ENCODE measurements around the gene CTTN.

CTTN gene

GRCh38 chr11:70397983-70398833 lies at the start of gene CTTN:
Gene CTTN (plus strand): TSS chr11:70398529. CDS start chr11:70407298, 8,769 bp downstream.
- peak; percentile 38 for DNase-seq (ENCODE audit: low spot score)
- FAIRE-seq: no peak

DNA sequence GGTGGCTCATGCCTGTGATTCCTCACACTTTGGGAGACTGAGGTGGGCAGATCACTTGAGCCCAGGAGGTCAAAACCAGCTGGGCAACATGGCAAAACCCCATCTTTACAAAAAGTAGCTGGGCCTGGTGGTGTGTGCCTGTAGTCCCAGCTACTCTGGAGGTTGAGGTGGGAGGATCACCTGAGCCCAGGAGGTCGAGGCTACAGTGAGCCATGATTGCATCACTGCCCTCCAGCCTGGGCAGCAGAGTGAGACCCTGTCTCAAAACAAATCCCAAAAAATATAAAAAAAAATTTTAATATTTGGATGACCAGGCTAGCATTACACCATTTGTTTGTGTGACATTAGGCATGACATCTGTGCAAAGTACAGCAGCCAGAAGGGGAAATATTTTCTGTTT lies 49.7 kb upstream of the CTTN start:
- DNase-seq (ENCODE audit: low spot score): no peak
- FAIRE-seq: no peak

DNA sequence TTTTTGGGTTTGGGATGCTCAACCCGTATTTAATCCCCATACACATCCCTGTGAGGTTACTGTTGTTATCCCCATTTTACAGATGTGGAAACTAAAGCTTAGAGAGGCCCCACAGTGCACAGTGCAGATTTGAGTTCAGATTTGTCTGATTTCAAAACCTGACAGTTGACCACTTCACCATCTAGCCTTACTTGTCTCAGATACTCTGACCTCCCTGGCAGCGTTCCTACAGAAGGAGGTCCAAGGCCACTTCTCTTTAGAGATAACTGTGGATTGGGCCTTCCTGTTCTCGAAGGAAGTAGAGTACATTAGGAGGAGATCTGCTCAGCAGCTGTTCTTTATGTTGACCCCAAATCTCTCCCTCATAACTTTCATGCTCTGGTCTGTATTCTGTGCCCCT lies 46.7 kb upstream of the CTTN start:
- FAIRE-seq (no peak), DNase-seq (ENCODE audit: low spot score) (no peak)

GRCh38 chr11:70352100-70352499 lies 46.2 kb upstream of the CTTN start:
- DNase-seq (ENCODE audit: low spot score): no peak
- no peak for FAIRE-seq

GRCh38 chr11:70352601-70353000 lies 45.7 kb upstream of the CTTN start:
- no peak for FAIRE-seq
- DNase-seq (ENCODE audit: low spot score): no peak

GRCh38 chr11:70353329-70353728 lies 45.0 kb upstream of the CTTN start:
- no peak for FAIRE-seq
- DNase-seq (ENCODE audit: low spot score): no peak

DNA sequence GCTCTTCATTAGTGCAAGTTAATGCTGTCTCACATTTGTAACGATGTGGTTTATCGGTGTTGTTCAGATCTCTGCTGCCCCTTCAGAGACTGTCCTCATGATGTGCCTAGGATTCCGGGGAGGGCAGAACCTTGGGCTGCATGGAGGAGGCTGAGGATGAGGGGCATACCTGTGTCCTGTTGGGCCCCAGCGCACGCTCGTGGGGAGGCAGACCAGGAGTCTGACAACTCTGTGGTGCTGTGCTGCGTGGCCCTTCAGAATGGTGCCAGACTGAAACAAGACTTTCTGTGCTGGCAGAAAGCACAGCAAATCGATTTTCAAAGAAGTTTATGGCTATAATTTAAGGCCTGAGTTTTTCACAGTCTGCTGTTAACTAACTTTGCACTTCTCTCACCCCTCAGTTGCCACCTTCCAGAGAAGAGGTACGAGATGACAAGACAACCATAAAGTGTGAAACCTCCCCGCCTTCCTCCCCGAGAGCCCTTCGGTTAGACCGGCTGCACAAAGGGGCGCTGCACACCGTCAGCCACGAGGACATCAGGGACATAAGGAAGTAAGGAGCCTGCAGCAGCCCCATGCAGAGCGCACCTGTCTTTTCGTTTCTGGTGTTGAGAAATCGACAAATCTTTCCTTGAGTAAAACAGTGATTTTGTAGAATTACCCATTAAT lies 44.3 kb upstream of the CTTN start:
- FAIRE-seq (no peak), DNase-seq (ENCODE audit: low spot score) (no peak)

GRCh38 chr11:70354629-70355028 lies 43.7 kb upstream of the CTTN start:
- no peak for DNase-seq (ENCODE audit: low spot score)
- FAIRE-seq: no peak

GRCh38 chr11:70358753-70359152 lies 39.6 kb upstream of the CTTN start:
- DNase-seq (ENCODE audit: low spot score) (no peak), FAIRE-seq (no peak)

GRCh38 chr11:70359451-70360205 lies 38.7 kb upstream of the CTTN start:
- FAIRE-seq: no peak
- no peak for DNase-seq (ENCODE audit: low spot score)

GRCh38 chr11:70360211-70360610 lies 38.1 kb upstream of the CTTN start:
- no peak for DNase-seq (ENCODE audit: low spot score)
- no peak for FAIRE-seq

DNA sequence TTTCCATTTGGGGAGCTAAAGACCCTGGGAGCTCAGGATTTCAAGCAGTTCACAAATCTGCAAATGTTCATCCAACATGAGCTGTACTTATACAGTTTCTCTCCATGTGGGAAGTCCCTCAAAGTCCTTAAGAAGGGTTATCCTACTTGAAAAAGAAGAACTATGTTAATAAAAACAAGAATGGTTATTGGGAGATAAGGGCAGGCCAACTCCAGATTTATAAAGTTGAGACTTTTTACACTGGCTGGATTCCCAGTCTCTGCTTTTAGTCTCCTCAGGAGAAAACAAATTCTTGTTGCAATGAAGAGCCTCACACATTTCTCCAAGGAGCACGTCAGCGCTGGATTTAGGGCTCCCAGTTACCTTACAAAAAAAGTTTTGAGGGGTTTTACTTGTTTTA lies 34.2 kb upstream of the CTTN start:
- FAIRE-seq (no peak), DNase-seq (ENCODE audit: low spot score) (no peak)

DNA sequence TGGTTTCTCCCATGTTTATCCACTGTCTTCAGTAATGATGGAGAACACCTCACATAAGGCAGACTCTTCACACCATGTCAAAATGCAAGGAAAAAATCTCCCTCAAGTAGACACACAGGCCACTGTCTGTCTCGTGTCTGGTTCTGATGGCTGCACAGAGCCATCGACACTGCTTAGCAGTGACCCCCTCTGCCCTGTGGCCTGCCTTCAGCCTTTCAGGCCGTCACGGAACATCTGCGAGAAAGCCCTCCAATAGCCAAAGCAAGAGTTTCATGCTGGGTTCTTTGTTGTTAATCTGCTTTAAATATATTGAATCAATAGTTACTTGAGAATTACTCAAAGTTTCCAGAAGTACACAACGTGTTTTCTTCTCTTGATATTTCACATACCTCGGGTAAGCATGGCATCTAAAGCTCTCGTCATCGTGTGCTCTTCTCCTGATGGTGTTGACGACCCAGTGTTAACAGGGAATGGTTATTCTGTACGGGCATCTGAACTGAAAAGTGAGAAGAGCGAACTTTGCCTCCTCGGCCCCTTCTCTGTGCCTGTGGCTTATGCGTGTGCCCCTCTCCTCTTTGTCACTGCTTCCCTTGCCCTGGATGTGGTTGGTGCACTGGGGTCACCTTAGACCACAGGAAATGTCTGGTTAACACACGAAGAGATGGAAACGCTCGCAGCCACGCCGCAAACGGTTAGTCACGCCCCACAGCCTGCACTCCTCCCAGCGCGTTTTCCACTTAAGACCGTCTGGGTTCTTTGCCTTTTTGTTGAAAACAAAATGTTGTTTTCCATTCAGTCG lies 33.4 kb upstream of the CTTN start:
- FAIRE-seq (no peak), DNase-seq (ENCODE audit: low spot score) (no peak)

GRCh38 chr11:70365544-70365927 lies 32.8 kb upstream of the CTTN start:
- DNase-seq (ENCODE audit: low spot score) (no peak), FAIRE-seq (no peak)

DNA sequence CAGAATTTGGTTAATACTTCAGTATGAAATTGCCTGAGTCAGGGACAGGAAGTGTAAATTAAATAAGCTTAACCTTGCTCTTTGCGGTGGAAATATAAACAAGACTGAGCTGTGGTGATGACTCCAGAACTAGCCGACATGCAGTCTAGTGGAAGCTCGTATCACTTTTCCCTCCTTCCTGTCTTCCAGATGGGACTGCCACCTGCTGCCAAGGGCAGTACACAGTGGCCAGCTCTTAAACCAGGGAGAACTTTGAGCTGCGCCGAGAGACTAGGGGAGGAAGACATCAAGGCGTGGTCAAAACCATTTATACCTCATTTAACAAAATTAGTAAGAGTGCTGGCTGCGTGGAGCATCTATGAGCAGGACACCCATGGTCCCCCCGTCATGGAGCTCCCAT lies 31.3 kb upstream of the CTTN start:
- no peak for FAIRE-seq
- no peak for DNase-seq (ENCODE audit: low spot score)

DNA sequence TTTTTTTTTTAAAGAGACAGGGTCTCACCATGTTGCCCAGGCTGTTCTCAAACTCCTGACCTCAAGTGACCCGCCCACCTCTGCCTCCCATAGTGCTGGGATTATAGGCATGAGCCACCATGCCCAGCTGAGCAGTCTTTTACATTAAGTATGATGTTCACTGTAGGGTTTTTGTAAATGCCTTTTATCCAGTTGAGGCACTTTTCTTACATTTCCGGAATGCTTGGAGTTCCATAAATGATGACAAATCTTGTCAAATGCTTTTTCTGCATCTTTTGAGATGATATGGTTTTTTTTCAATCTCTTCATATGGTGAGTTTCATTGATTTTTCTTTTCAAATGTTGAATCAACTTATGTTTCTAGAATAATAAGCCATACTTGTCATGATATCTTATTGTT lies 29.4 kb upstream of the CTTN start:
- DNase-seq (ENCODE audit: low spot score) (no peak), FAIRE-seq (no peak)

GRCh38 chr11:70371241-70371640 lies 27.1 kb upstream of the CTTN start:
- no peak for DNase-seq (ENCODE audit: low spot score)
- FAIRE-seq: no peak

GRCh38 chr11:70372076-70372475 lies 26.3 kb upstream of the CTTN start:
- DNase-seq (ENCODE audit: low spot score): no peak
- FAIRE-seq: no peak

GRCh38 chr11:70376621-70377020 lies 21.7 kb upstream of the CTTN start:
- DNase-seq (ENCODE audit: low spot score) (no peak), FAIRE-seq (no peak)

- DNase-seq (ENCODE audit: low spot score): no peak
- no peak for FAIRE-seq
Measured at GRCh38 chr11:70377645-70378044, 20.7 kb upstream of the CTTN start.

DNA sequence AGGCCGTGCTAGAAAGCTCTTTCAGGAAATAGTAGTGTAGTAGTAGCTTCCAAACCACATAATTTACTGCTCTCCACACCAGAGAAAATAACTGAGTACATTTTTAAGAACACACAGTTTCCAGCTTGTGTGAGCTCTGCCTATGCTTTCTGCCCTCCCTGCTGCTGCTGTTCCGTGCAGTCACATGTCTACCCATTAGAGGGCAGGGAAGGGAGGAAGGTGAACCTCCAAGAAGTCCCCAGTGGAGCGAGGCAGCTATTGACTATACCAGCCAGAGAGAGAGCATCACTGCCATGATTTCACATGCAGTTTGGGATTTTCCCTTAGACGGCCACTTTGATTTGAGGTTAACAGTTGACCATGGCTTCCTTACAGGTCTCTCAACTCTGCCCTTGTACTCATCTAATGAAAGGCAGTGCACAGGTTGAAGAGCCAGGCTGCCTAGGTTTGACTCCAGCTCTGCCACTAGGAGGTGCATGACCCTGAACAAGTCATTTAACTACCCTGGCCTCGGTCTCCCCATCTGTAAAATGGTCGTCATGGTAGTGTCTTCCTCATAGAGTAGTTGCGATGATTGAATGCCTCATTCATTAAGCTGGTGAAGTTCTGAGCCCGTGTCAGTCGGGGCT lies 19.7 kb upstream of the CTTN start:
- FAIRE-seq: no peak

More for the DNA sequence above, 19.7 kb upstream of the CTTN start:
- no peak for DNase-seq (ENCODE audit: low spot score)

Data from RCC 7860 (cell line).